B cell (primary cell): ENCODE results near the gene KCNK4. TPM values are rescaled to one million over a fixed set of nuclear protein-coding genes. Genes with fewer than 3 reads are reported as not detected.

ENCODE experiments used
- ATAC-seq: fragments of 200-7000 bp; cut with Tn5 transposase; one replicate; pipeline ENCODE4 v1.10.0; 2021; ENCODE audit warnings: low read depth, mild to moderate bottlenecking, moderate number of reproducible peaks, moderate library complexity
- CTCF ChIA-PET: fragments of 350-600 bp; sonication (Branson Sonifier 250); formaldehyde crosslinking; loops from one replicate; lab custom pipeline; 2021; ENCODE audit warnings: antibody characterized with exemption, inconsistent platforms; lab: Charles Lee
- POLR2A ChIA-PET: fragments of 350-600 bp; sonication (Branson Sonifier 250); formaldehyde crosslinking; loops from one replicate; lab custom pipeline; 2021; ENCODE audit warnings: antibody characterized with exemption; lab: Charles Lee
- DNase-seq: peaks from one replicate; pipeline ENCODE4 v3.0.0; 2013
- H2AFZ ChIP-seq: 2 replicates; pipeline ENCODE4 v1.6.1; 2012; ENCODE audit warnings: mild to moderate bottlenecking, low read depth, low read length; ENCODE audit not compliant: insufficient read depth, poor library complexity, severe bottlenecking
- H3K27ac ChIP-seq, 2 donors: 1 replicate in 1 of 2; 2 replicates in 1 of 2; pipeline ENCODE4 v1.5.1; 2012 to 2013; ENCODE audit warnings: low read length in 2 of 2, mild to moderate bottlenecking in 2 of 2, moderate library complexity in 1 of 2
- H3K27me3 ChIP-seq, 4 experiments: fragments of 200-600 bp in 1 of 4; sonication (generic) in 1 of 4; replicated peaks in 1 of 4; 1 replicate in 2 of 4; 2 replicates in 2 of 4; pipeline versions ENCODE4 v1.6.1 to v1.7.0; 2013 to 2016; ENCODE audit warnings: low read length in 3 of 4, mild to moderate bottlenecking in 2 of 4, mixed read lengths in 1 of 4, moderate library complexity in 1 of 4; ENCODE audit not compliant: insufficient read depth in 4 of 4, control insufficient read depth in 3 of 4; ENCODE audit errors: control extremely low read depth in 1 of 4
- H3K36me3 ChIP-seq, 2 experiments: replicated peaks in 1 of 2; 1 replicate in 1 of 2; 2 replicates in 1 of 2; pipeline versions ENCODE4 v1.6.1 to v1.7.1; 2013; ENCODE audit warnings: low read length in 1 of 2; ENCODE audit not compliant: insufficient read depth in 2 of 2, control insufficient read depth in 1 of 2; ENCODE audit errors: control extremely low read depth in 1 of 2, extremely low read depth in 1 of 2
- H3K4me1 ChIP-seq, 2 donors: fragments of 200-600 bp in 1 of 2; sonication (generic) in 1 of 2; 1 replicate in 1 of 2; 2 replicates in 1 of 2; pipeline versions ENCODE4 v1.5.1 to v1.6.1; 2013 to 2017; ENCODE audit warnings: low read length in 2 of 2; ENCODE audit not compliant: control insufficient read depth in 2 of 2, insufficient read depth in 2 of 2
- H3K4me2 ChIP-seq: replicated peaks from 2 replicates; pipeline ENCODE3; 2012; ENCODE audit warnings: mild to moderate bottlenecking, low read depth, low read length; ENCODE audit not compliant: poor library complexity, severe bottlenecking
- H3K4me3 ChIP-seq, 5 experiments: fragments of 200-600 bp in 1 of 5; sonication (generic) in 1 of 5; 1 replicate in 3 of 5; 2 replicates in 2 of 5; pipeline versions ENCODE4 v1.5.1 to v1.7.0; 2011 to 2016; ENCODE audit warnings: low read length in 4 of 5, mild to moderate bottlenecking in 4 of 5, low read depth in 2 of 5, control low read depth in 1 of 5, moderate library complexity in 1 of 5; ENCODE audit not compliant: insufficient read depth in 1 of 5; ENCODE audit errors: control extremely low read depth in 1 of 5, extremely low read depth in 1 of 5
- H3K79me2 ChIP-seq: fragments of 200-600 bp; sonication (generic); one replicate; pipeline ENCODE4 v1.6.0; 2016; ENCODE audit warnings: low read length; ENCODE audit not compliant: control insufficient read depth, insufficient read depth
- H3K9ac ChIP-seq: fragments of 200-600 bp; sonication (generic); 2 replicates; pipeline ENCODE4 v1.6.1; 2017; ENCODE audit warnings: mild to moderate bottlenecking, low read length, moderate library complexity
- H3K9me3 ChIP-seq, 3 donors: one replicate each; pipeline versions ENCODE4 v1.6.1 to v1.7.1; 2013; ENCODE audit warnings: low read length in 2 of 3; ENCODE audit not compliant: control insufficient read depth in 2 of 3, insufficient read depth in 1 of 3; ENCODE audit errors: control extremely low read depth in 1 of 3
- H4K20me1 ChIP-seq: 2 replicates; pipeline ENCODE4 v1.6.0; 2012; ENCODE audit warnings: mild to moderate bottlenecking, low read length; ENCODE audit not compliant: insufficient read depth, control insufficient read depth, poor library complexity, severe bottlenecking
- H3K27ac Mint-ChIP-seq: one replicate; pipeline ENCODE4 v1.8.0; 2021; ENCODE audit warnings: mixed read lengths
- H3K27me3 Mint-ChIP-seq: one replicate; pipeline ENCODE4 v1.8.0; 2021; ENCODE audit warnings: mixed read lengths
- H3K4me1 Mint-ChIP-seq: one replicate; pipeline ENCODE4 v1.8.0; 2021; ENCODE audit warnings: mixed read lengths
- H3K4me3 Mint-ChIP-seq: one replicate; pipeline ENCODE4 v1.8.0; 2021; ENCODE audit warnings: mixed read lengths
- H3K9me3 Mint-ChIP-seq: one replicate; pipeline ENCODE4 v1.8.0; 2022; ENCODE audit warnings: mixed read lengths; ENCODE audit not compliant: insufficient read depth
- EZH2 ChIP-seq: IDR thresholded peaks from 2 replicates; pipeline ENCODE4 v1.6.1; 2012; ENCODE audit warnings: borderline replicate concordance, low read depth, mild to moderate bottlenecking, moderate library complexity, low read length; ENCODE audit not compliant: insufficient read depth, poor library complexity, severe bottlenecking
- WGBS: methylation state at CpG from one replicate; pipeline ENCODE4 v1.1.5; 2013; ENCODE audit warnings: missing lambda C conversion rate; ENCODE audit not compliant: insufficient coverage; 5-methylcytosine and 5-hydroxymethylcytosine counted together
- intact Hi-C: fragments of 100-400 bp; cut with micrococcal nuclease; formaldehyde crosslinking; loops from one replicate; pipeline ENCODE4 v1.10.0; 2022
- polyA plus RNA-seq: library from polyadenylated mRNA; depleted of rRNA; stranded (reverse); fragments of >200 nt; gene quantifications from 2 replicates; pipeline ENCODE4 v1.2.3, GENCODE V29; 2012
- total RNA-seq, 2 donors: library from RNA; stranded (reverse); fragments of 120-200 nt in 1 of 2; gene quantifications; 1 replicate in 1 of 2; 2 replicates in 1 of 2; pipeline versions ENCODE4 v1.2.3 to v1.2.4, GENCODE V29; 2013 to 2022
- TF ChIP-seq, protein P1 (sequence below): fragments of 200-600 bp; IDR thresholded peaks from one replicate; pipeline ENCODE4 v1.8.0; 2022; ENCODE audit warnings: antibody characterized with exemption, mild to moderate bottlenecking

The KCNK4 gene
- total and polyA plus RNA-seq, 2 donors (not counting 1 experiment from before 2014, with no cell fraction given), result 0.32 TPM; not detected in 1

DNA sequence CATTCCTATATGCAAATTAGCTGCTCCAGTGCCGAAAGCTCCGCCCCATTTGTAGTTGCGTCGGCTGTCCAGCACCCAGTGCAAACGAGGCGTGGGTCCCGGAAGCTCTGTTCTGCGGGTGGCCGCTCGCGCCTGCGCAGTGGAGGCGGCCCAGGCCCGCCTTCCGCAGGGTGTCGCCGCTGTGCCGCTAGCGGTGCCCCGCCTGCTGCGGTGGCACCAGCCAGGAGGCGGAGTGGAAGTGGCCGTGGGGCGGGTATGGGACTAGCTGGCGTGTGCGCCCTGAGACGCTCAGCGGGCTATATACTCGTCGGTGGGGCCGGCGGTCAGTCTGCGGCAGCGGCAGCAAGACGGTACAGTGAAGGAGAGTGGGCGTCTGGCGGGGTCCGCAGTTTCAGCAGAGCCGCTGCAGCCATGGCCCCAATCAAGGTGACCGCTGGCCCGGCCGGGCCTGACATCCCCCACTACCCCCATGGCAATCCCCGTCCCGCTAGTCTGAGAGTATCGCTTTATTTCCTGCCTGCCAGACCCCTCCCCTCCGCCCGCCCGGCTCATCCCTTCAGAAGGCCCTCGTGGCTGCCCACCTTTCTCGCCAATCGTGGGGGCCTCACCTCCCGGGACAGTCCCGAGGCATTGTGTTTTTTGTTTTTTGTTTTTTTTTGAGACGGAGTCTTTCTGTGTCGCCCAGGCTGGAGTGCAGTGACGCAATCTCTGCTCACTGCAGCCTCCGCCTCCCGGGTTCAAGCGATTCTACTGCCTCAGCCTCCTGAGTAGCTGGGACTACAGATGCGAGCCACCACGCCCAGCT lies 27.1 kb downstream of the KCNK4 start, which contains the start of gene PRDX5:
TSS of gene PRDX5 (plus strand) at position 161 of the 805 bp plus-strand sequence. CDS start at position 256, 95 bp downstream.
- DNase-seq (peak; percentile 98), ATAC-seq (peak; percentile 79)
- under 1% methylated on average over 59 of the region's 61 CpGs for WGBS
- Histone ChIP-seq H3K79me2 (peaks cover 12% of the 10 kb centered on the region), H3K27ac (peak within 1 kb of the TSS; percentile 99 to 100), H4K20me1 (peaks cover 2% of the 10 kb centered on the region), H2AFZ (peak within 1 kb of the TSS; percentile 89), H3K9ac (peak within 1 kb of the TSS; percentile 95), H3K4me1 (peaks cover 8 to 26% of the 10 kb centered on the region in 2 donors), H3K4me2 (peak within 1 kb of the TSS; percentile 99), H3K4me3 (peak within 1 kb of the TSS; percentile 76 to 95 (median 81)), H3K9me3 (no peaks in the 10 kb centered on the region), H3K27me3 (no peaks in the 10 kb centered on the region), H3K36me3 (peaks cover 0 to 35% of the 10 kb centered on the region in 2 experiments)
- Mint-ChIP-seq H3K4me1 (peaks cover 31% of the 10 kb centered on the region), H3K27me3 (no peaks in the 10 kb centered on the region), H3K9me3 (no peaks in the 10 kb centered on the region), H3K4me3 (peak within 1 kb of the TSS; percentile 98), H3K27ac (peak within 1 kb of the TSS; percentile 100)
- no peak for TF ChIP-seq EZH2
- TF ChIP-seq, protein P1, sequence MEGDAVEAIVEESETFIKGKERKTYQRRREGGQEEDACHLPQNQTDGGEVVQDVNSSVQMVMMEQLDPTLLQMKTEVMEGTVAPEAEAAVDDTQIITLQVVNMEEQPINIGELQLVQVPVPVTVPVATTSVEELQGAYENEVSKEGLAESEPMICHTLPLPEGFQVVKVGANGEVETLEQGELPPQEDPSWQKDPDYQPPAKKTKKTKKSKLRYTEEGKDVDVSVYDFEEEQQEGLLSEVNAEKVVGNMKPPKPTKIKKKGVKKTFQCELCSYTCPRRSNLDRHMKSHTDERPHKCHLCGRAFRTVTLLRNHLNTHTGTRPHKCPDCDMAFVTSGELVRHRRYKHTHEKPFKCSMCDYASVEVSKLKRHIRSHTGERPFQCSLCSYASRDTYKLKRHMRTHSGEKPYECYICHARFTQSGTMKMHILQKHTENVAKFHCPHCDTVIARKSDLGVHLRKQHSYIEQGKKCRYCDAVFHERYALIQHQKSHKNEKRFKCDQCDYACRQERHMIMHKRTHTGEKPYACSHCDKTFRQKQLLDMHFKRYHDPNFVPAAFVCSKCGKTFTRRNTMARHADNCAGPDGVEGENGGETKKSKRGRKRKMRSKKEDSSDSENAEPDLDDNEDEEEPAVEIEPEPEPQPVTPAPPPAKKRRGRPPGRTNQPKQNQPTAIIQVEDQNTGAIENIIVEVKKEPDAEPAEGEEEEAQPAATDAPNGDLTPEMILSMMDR, result peak; percentile 39
- intact Hi-C loops, result loop anchor here (1.0 to 5.0 kb wide), 11 partner anchors 13 to 424 kb away; partner anchors contain the start of genes CCDC88B, ESRRA, GPR137 and RASGRP2
- POLR2A ChIA-PET, result interaction anchor here (0.5 to 2.6 kb wide), 29 partner anchors 13 to 1477 kb away, joined by 3 to 50 read pairs (median 4); partner anchors contain the start of genes BAD, CCDC88B, ESRRA and FAU
- CTCF ChIA-PET, result interaction anchor here (0.6 to 4.7 kb wide), 30 partner anchors 9 to 533 kb away, joined by 3 to 188 read pairs (median 8); partner anchors contain the start of genes BAD, CATSPERZ, CCDC88B and ESRRA
